ENCODE measurements around the gene FNBP1. TPM values are rescaled to one million over a fixed set of nuclear protein-coding genes. Genes with fewer than 3 reads are reported as not detected.

Gene FNBP1
- total and polyA plus RNA-seq, 2 donors (not counting 1 experiment from before 2014, with no cell fraction given): 42.9 to 318 TPM

DNA sequence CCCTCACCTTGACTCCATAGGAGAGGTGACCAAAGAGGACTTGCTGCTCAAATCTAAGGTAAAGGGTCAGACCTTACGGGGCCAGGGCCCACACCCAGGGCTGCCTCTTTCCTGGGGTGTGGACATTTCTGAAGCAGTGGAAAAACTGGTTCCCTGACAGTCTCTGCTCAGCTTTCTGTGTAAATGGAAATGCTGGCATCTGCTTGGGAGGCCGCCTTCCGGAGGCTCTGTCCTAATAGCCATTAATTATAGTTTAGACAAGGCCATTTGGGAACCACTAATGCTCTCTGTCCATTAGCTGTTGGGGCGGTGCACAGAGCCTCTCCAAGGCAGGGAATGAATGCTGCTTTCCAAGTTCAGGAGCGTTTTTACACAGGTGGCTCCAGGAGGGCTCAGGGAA lies 190.4 kb downstream of the FNBP1 start:
- ATAC-seq (ENCODE audit: low read depth) (no peak), DNase-seq (no peak)
- peaks cover 0 to 61% of the 10 kb centered on the region in 2 experiments for H3K36me3 ChIP-seq (replicated peaks in 1 of 2; ENCODE audit: control extremely low read depth in 1 of 2, control insufficient read depth in 1 of 2, extremely low read depth in 1 of 2, insufficient read depth in 2 of 2, low read length in 1 of 2)
- H3K9ac ChIP-seq (ENCODE audit: low read length): no peak overlapping the region
- no peaks in the 10 kb centered on the region for H3K27me3 ChIP-seq (replicated peaks in 1 of 4; ENCODE audit: control extremely low read depth in 1 of 4, control insufficient read depth in 3 of 4, insufficient read depth in 4 of 4, low read length in 3 of 4)
- WGBS (ENCODE audit: insufficient coverage): 78% methylated on average over 5 of the region's 5 CpGs
- CTCF ChIA-PET: no interaction called here
- Mint-ChIP-seq H3K9me3 (ENCODE audit: insufficient read depth) (no peaks in the 10 kb centered on the region), H3K4me1 (no peaks in the 10 kb centered on the region), H3K27ac (no peak overlapping the region), H3K4me3 (no peak overlapping the region), H3K27me3 (no peaks in the 10 kb centered on the region)
- intact Hi-C loops (cut with micrococcal nuclease): no loop called here
- POLR2A ChIA-PET: no interaction called here
- H3K4me3 ChIP-seq (ENCODE audit: control extremely low read depth in 1 of 5, extremely low read depth in 1 of 5, insufficient read depth in 1 of 5, low read depth in 2 of 5, low read length in 4 of 5): no peak overlapping the region
- no peaks in the 10 kb centered on the region for H4K20me1 ChIP-seq (ENCODE audit: control insufficient read depth, insufficient read depth, low read length, poor library complexity, severe bottlenecking)
- no peaks in the 10 kb centered on the region for H3K4me1 ChIP-seq (ENCODE audit: control insufficient read depth in 2 of 2, insufficient read depth in 2 of 2, low read length in 2 of 2)
- no peak overlapping the region for H3K27ac ChIP-seq (ENCODE audit: low read length in 2 of 2)
- no peaks in the 10 kb centered on the region for H3K9me3 ChIP-seq (ENCODE audit: control extremely low read depth in 1 of 3, control insufficient read depth in 2 of 3, insufficient read depth in 1 of 3, low read length in 2 of 3)
- peaks cover 25% of the 10 kb centered on the region for H3K79me2 ChIP-seq (ENCODE audit: control insufficient read depth, insufficient read depth, low read length)
- no peak overlapping the region for H3K4me2 ChIP-seq (replicated peaks; ENCODE audit: low read depth, low read length, poor library complexity, severe bottlenecking)
- TF ChIP-seq, protein P1, sequence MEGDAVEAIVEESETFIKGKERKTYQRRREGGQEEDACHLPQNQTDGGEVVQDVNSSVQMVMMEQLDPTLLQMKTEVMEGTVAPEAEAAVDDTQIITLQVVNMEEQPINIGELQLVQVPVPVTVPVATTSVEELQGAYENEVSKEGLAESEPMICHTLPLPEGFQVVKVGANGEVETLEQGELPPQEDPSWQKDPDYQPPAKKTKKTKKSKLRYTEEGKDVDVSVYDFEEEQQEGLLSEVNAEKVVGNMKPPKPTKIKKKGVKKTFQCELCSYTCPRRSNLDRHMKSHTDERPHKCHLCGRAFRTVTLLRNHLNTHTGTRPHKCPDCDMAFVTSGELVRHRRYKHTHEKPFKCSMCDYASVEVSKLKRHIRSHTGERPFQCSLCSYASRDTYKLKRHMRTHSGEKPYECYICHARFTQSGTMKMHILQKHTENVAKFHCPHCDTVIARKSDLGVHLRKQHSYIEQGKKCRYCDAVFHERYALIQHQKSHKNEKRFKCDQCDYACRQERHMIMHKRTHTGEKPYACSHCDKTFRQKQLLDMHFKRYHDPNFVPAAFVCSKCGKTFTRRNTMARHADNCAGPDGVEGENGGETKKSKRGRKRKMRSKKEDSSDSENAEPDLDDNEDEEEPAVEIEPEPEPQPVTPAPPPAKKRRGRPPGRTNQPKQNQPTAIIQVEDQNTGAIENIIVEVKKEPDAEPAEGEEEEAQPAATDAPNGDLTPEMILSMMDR (IDR thresholded peaks at IDR 0.05): no peak
- TF ChIP-seq EZH2 (IDR thresholded peaks at IDR 0.05; ENCODE audit: borderline replicate concordance, insufficient read depth, low read depth, low read length, poor library complexity, severe bottlenecking): no peak
- no peak overlapping the region for H2AFZ ChIP-seq (ENCODE audit: insufficient read depth, low read depth, low read length, poor library complexity, severe bottlenecking)

DNA sequence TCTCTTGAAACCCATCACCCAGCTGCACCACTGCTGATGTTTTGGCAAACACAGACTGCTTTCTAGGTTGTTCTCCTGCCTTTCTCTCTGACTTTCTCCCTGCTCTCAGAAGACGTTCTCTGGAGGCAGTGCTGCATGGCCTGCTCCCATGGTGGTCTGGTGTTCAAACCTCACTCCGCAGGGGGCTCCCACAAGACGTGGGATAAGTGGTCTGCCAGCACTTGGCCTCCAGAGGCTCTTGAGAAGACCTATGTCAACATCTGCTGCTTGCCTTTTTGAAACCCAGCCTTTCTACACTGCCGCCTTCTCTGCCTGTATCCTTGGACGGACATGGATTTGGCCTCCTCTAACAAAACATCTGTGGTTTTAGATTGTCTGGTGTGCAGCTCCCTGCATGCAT lies 191.2 kb downstream of the FNBP1 start:
- Histone ChIP-seq H3K27me3 (replicated peaks in 1 of 4; ENCODE audit: control extremely low read depth in 1 of 4, control insufficient read depth in 3 of 4, insufficient read depth in 4 of 4, low read length in 3 of 4) (no peaks in the 10 kb centered on the region), H3K27ac (ENCODE audit: low read length in 2 of 2) (no peak overlapping the region), H2AFZ (ENCODE audit: insufficient read depth, low read depth, low read length, poor library complexity, severe bottlenecking) (no peak overlapping the region), H4K20me1 (ENCODE audit: control insufficient read depth, insufficient read depth, low read length, poor library complexity, severe bottlenecking) (no peaks in the 10 kb centered on the region), H3K9me3 (ENCODE audit: control extremely low read depth in 1 of 3, control insufficient read depth in 2 of 3, insufficient read depth in 1 of 3, low read length in 2 of 3) (no peaks in the 10 kb centered on the region), H3K4me1 (ENCODE audit: control insufficient read depth in 2 of 2, insufficient read depth in 2 of 2, low read length in 2 of 2) (no peaks in the 10 kb centered on the region), H3K9ac (ENCODE audit: low read length) (no peak overlapping the region), H3K36me3 (replicated peaks in 1 of 2; ENCODE audit: control extremely low read depth in 1 of 2, control insufficient read depth in 1 of 2, extremely low read depth in 1 of 2, insufficient read depth in 2 of 2, low read length in 1 of 2) (peaks cover 0 to 56% of the 10 kb centered on the region in 2 experiments), H3K4me2 (replicated peaks; ENCODE audit: low read depth, low read length, poor library complexity, severe bottlenecking) (no peak overlapping the region), H3K4me3 (ENCODE audit: control extremely low read depth in 1 of 5, extremely low read depth in 1 of 5, insufficient read depth in 1 of 5, low read depth in 2 of 5, low read length in 4 of 5) (no peak overlapping the region), H3K79me2 (ENCODE audit: control insufficient read depth, insufficient read depth, low read length) (peaks cover 32% of the 10 kb centered on the region)
- no peak overlapping the region for H3K27ac Mint-ChIP-seq
- H3K4me1 Mint-ChIP-seq: no peaks in the 10 kb centered on the region
- no peak for DNase-seq
- CTCF ChIA-PET: no interaction called here
- no peak overlapping the region for H3K4me3 Mint-ChIP-seq
- WGBS (ENCODE audit: insufficient coverage): 94% methylated on average over 5 of the region's 5 CpGs
- POLR2A ChIA-PET: no interaction called here
- ATAC-seq (ENCODE audit: low read depth): no peak
- intact Hi-C loops (cut with micrococcal nuclease): no loop called here
- H3K27me3 Mint-ChIP-seq: no peaks in the 10 kb centered on the region
- H3K9me3 Mint-ChIP-seq (ENCODE audit: insufficient read depth): no peaks in the 10 kb centered on the region
- TF ChIP-seq, protein P1 (IDR thresholded peaks at IDR 0.05): no peak
- TF ChIP-seq EZH2 (IDR thresholded peaks at IDR 0.05; ENCODE audit: borderline replicate concordance, insufficient read depth, low read depth, low read length, poor library complexity, severe bottlenecking): no peak

Data from B cell (primary cell).